GM18858 (cell line): Measurements from ENCODE around the gene RAB4B.
"Not testable (repeated sequence)": the region's sequence is repeated elsewhere in the genome, so short reads cannot be mapped to it uniquely, and the experiment has no call there.

Experiments
- ATAC-seq: cut with Tn5 transposase; IDR thresholded peaks from one replicate; pipeline ENCODE4 v1.9.1; 2021; ENCODE audit not compliant: unreplicated experiment

RAB4B gene

GRCh38 chr19:40803170-40803856 lies 25.3 kb downstream of the RAB4B start:
- ATAC-seq, result no peak

- ATAC-seq, result no peak
Measured at GRCh38 chr19:40803857-40804782, 26.1 kb downstream of the RAB4B start.

GRCh38 chr19:40804783-40805242 lies 26.8 kb downstream of the RAB4B start:
- ATAC-seq, result no peak

- no peak for ATAC-seq
Measured at GRCh38 chr19:40805258-40805868, 27.3 kb downstream of the RAB4B start.

GRCh38 chr19:40806423-40807146 lies 28.5 kb downstream of the RAB4B start:
- no peak for ATAC-seq

- no peak for ATAC-seq
Measured at GRCh38 chr19:40807147-40808020, 29.3 kb downstream of the RAB4B start.

GRCh38 chr19:40808021-40808325 lies 29.9 kb downstream of the RAB4B start:
- ATAC-seq, result no peak

- no peak for ATAC-seq
Measured at GRCh38 chr19:40808497-40808896, 30.4 kb downstream of the RAB4B start.

GRCh38 chr19:40809358-40810086 lies 31.5 kb downstream of the RAB4B start:
- no peak for ATAC-seq

GRCh38 chr19:40810160-40810559 lies 32.1 kb downstream of the RAB4B start:
- ATAC-seq, result no peak

GRCh38 chr19:40810649-40811408 lies 32.8 kb downstream of the RAB4B start:
- not testable (repeated sequence) for ATAC-seq

GRCh38 chr19:40811478-40812341 lies 33.7 kb downstream of the RAB4B start:
- ATAC-seq, result no peak

GRCh38 chr19:40812571-40812970 lies 34.5 kb downstream of the RAB4B start:
- not testable (repeated sequence) for ATAC-seq

GRCh38 chr19:40813182-40813581 lies 35.1 kb downstream of the RAB4B start:
- no peak for ATAC-seq

GRCh38 chr19:40815223-40815622 lies 37.2 kb downstream of the RAB4B start:
- ATAC-seq, result no peak

GRCh38 chr19:40818480-40819399 lies 40.7 kb downstream of the RAB4B start:
- not testable (repeated sequence) for ATAC-seq
